Stimulated activated CD4-positive, alpha-beta T cell treated with anti-CD3 and anti-CD28 coated beads, Interleukin-15, amount 100 ng/mL, for 1 hour (primary cell): Measurements from ENCODE around the gene TAF4.
"Not testable (repeated sequence)": the region's sequence is repeated elsewhere in the genome, so short reads cannot be mapped to it uniquely, and the experiment has no call there.

ENCODE experiments used
- DNase-seq, 2 donors: peaks; one replicate each; pipeline ENCODE4 v3.0.0-alpha.2; 2020; ENCODE audit warnings: low read depth in 1 of 2, low spot score in 1 of 2

TAF4 gene

DNA sequence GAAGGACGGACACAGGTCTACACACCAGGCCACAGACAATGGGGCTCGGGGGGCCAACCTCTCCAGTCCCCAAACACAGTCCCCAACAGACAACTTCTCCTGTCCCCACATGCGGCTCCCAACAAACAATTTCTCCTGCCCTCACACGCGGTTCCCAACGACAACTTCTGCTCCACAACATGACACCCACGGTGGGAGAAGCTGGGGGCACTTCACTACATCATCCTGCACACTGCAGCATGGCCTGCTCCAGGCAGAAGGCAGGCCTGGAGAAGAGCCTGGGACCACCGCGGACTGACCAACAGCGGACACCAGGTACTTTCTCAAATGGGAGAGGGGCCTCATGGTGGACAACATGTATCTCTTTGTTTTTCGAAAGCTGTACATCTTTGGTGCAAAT lies 6.7 kb downstream of the TAF4 start:
- no peak for DNase-seq

DNA sequence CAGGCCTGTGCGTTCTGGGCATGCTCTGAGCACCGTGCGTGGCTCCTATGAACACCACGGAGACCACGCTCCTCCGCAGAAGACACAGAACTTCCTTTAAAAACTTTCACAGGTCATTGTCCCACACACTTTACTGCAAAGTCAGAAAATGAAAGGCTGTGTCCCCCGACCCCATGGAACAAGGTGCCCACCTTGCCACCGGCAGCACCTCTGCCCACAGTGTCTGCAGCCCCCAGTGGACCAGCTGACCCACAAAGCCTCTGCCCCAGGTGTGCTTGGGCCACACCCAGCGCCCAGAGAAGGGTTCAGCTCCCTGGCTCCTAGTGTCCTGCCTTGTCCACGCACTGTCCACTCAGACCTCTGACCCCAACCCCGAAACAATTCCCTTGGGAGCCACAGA lies 8.7 kb downstream of the TAF4 start:
- DNase-seq: no peak

DNA sequence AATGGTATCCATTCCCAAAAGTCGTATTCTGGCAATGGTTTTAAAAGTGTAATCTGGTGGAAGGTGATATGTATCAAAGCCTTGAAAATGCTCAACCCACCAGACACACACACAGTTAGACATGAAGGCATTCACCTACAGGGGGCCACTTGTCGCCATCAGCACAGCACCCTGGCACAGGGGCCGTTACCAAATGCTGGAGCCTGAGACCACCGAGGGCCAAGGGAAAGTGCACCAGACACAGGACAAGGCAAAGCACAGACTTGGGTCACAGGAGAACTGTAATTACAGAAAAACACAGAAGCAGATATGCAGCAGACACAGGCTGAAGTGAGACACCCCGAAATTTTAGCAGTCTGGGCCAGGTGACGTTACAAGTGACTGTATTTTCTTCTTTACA lies 9.3 kb downstream of the TAF4 start:
- no peak for DNase-seq

DNA sequence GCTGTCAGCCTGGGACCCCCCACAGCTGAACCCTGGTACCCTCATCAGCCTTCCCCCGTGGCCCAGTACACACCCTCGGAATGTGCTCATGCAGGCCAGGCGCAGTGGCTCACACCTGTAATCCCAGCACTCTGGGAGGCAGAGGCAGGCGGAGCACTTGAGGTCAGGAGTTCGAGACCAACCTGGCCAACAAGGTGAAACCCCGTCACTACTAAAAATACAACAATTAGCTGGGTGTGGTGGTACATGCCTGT lies 9.9 kb downstream of the TAF4 start:
- not testable (repeated sequence) for DNase-seq

DNA sequence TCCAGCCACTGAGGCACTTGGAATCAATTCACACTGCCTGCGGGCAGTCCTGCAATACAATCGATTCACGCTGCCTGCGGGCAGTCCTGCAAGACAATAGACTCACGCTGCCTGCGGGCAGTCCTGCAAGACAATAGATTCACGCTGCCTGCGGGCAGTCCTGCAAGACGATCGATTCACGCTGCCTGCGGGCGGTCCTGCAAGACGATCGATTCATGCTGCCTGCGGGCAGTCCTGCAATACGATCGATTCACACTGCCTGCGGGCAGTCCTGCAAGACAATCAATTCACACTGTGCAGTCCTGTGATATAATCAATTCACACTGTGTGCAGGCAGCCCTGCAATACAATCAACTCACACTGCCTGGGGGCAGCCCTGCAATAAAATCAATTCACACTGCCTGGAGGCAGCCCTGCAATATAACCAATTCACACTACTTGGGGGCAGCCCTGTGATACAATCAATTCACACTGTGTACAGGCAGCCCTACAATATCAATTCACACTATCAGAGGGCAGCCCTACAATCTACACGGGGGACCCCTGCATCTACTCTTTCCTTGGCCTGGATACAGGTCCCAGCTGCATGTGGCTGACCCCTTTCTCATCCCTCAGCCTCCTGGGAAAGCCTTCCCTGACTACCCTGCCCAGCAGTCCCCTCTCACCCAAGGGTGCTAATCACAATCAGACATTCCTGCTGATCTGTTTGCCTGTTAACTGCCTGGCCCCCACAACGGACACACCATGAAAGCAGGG lies 10.4 kb downstream of the TAF4 start:
- DNase-seq: no peak

DNA sequence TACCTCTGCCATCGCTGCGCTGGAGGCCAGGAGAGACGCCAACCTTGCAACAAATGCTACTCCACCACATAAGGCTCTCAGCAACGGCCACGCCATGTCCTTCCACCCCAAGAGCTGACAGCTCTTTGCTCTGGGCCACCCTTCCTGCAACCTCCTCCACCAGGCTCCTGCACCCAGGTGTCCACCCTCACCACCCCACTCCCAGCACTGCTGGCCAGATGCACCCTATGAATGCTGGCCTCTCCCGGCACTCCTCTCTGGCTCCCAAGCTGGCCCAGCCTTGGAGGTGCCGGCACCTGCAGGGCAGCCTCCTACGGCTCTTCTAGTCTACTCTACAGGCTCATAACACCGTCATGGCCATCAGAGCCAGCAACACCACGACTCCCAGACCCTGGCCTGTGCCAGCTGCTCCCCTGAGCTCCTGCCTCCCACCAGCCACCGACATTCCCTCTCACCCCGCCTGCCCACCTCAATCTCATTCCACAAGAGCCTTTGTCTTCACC lies 11.2 kb downstream of the TAF4 start:
- no peak for DNase-seq

DNA sequence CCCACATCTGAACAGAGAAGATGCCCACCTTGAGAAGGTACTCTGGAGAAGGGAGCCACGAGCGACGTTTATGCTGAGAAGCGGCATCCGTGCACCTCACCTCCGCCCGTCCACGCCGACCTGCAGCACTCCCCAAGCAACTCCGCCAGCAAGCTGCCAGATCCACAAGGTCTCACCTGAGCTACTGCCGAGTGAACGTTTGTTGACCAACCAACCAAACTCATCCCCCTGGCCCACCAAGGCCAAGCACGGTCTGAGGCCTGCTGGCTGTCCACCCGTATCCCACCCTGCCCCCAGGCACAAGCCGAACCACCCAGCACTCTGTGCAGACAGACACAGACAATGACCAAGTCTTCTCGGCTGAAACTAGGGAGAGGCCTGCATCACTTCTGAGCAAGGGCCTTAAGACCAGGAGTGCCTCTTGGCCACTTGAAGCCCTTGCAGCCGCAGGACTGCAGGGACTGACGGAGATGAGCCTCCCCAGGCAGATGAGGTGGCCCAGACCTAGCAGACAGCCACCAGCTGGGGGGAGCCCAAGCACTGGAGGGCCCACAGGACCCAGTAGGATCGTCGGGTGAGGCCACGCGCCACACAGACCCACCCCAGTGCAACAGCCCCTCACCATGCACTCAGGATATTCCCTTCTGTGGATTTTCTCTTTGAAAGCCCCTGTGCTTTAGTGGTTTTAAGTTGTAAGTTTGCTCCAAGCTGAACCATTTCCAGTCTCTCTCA lies 12.1 kb downstream of the TAF4 start:
- no peak for DNase-seq

DNA sequence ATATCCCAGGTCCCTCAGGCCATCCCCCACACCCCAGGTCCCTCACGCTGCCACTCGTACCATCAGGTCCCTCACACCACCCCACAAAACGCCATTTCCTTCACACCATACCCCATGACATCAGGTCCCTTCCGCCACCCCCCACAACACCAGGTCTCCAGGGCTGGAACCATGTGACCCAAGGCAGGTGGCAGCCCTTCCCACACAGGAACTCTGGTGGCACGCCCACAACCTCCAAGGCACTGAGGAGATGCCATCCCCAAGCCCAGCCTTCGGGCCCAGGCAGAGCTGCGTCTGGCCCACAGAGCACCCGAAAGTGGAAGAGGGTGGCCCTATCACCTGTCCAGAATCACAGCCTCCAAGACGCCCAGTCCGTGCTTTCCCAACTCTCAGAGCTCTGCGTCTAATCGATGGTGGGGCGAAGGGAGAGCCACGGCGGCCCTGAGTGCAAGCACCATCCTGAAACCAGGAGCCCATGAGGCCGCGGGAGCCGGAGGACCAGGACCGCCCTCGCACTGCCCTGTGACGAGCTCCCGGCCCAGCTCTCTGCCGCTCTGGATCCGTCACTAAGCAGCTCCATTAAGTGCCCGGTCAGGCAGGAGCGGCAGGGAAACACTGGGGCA lies 12.7 kb downstream of the TAF4 start:
- DNase-seq: no peak

DNA sequence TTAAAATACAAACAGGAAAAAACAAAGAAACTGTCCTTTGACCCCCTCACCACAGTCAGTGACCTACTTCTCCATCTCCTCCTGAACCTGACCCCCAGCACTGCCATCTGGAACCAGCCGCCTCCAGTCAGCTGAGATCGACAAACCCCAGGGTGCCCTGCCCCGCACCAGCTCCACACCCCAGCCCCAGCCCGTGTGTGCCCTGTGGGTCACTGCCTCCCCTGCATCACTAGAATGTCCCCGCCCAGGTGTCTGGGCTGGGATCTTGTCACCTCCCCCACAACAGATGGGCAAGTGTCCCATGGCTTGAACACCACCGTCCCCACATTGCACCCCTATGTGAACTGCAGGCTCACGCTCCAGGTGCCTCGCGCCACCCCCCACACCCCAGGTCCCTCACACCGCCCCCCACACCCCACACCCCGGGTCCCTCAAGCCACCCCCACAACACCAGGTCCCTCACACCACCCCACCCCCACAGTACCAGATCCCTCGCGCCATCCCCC lies 13.3 kb downstream of the TAF4 start:
- DNase-seq: no peak

DNA sequence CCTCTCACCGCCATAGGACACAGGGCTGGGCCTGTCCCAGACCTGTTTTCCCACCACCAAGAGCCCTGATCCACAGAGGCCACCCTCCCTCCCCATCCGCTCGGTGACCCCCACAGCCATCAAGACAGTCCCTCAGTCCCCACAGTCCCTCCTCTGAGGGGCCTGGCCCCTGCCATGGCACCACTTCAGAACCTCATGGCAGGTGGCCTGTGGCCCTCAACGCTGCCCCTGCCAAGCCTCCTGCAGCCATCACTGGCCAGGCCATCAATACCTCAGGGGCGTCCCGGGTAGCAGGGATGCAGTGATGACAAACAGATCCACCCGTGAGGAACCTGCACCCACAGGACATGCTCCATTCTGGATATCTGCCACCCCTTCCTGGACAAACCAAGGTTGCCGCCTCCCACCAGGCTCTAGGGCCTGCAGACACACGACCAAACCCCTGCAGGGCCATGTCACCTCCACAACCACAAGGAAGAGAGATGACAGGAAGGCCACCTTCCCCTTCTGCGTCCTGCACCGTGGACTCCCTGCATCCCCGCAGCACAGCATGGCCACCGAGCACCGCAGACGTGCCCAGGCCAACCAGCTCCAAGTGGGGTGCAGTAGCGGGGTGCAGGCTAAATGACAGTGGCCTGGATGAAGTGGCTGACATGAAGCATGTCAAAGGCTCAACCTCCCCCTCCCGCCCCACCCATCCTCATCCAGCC lies 14.0 kb downstream of the TAF4 start:
- DNase-seq: no peak

DNA sequence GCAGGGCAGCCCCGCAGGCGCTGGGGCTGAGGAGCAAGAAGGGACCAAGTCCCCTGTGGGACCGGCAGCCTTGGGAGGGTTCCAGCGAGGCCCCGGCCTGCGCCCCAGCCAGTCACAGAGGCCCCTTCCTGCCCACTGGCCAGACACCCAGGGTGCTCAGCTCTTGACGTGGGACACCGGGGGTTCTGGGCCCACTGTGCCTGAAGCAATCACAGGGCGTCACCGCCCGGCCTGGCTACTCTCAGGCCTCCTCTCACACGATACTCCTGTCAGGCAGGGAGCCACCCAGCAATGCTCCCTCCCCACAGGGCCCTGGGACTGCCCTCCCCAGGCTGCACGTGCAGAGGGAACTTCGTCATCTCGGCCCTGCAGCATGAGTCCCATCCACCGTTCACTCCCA lies 14.5 kb downstream of the TAF4 start:
- no peak for DNase-seq

DNA sequence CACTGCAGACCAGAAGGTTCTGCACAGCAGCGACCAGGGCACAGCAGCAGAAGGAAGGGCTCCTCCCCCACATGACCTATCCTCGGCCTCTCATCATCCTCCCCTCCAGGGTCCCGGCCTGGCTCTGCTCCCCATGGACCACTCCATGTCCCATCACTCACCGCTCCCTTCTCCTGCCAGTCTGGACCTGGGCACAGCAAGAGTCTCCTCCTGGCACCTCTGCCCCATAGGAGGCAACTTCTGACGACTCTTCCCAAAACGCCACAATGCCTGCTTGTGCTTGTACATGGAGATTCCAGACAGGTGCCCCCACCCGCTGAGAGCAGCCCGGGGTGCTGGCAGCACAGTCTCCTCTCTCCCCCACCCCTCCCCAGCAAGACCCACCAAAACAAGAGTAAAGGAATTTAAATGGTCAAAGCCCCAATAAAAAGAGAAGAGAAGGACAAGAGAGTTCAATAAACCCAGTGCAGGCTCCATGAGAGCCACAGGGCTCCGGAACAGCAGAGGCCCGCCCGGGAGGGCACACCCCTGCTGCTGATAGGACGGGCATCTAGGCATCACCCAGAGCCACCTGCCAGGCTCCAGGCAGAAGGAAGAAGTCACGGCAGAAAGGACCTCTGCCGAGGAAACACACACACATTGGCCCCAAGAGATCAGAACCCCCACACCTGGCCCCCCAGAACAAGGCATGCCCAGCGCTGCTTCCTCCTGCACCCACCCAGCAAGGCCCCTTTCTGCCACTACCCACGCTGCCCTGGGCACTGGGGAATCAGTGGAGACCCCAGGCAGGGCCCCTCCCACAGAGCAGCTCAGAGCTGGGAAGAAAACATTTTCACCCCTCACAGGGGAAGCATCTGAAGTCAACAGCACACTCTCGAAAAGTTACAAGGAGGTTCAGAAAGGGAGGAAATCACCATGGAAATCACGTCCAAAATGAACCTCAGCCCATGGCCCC lies 15.2 kb downstream of the TAF4 start:
- DNase-seq: no peak

DNA sequence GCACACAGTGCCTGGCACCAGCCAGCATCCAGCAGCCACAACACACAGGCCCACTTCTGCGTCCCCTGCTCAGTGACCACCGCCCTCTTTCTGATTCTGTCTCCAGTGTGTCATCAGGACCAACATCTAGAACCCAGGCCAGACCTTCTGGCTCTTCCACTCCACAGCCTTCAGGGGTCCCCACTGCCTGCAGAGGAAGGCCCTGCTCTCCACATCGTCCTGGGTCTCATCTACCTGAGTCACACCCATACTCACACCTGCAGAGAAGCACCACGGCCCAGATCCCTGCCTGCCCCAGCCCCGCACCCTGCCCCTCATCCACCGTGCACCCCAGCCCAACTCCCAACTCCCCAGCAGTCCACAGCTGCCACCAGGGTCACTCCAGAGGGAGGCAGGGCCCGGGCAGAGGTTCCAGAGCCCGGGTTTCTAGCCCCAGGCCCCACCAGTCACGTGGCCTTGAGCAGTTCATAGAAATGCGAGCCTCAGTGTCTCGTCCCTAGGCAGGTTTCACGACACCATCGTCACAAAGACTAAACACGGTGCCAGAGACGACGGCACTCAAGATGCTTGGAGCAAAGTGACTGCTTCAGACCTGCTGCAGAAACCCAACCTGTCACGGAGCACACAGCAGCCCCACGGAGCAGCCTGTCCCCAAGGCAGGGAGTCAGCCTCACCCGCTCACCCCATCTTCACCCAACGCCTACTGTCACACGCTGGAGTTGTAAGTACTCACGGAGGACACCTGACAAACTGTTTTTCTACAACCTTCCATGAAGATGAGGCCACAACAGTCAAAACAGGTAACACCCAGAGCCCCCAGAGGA lies 16.1 kb downstream of the TAF4 start:
- no peak for DNase-seq

DNA sequence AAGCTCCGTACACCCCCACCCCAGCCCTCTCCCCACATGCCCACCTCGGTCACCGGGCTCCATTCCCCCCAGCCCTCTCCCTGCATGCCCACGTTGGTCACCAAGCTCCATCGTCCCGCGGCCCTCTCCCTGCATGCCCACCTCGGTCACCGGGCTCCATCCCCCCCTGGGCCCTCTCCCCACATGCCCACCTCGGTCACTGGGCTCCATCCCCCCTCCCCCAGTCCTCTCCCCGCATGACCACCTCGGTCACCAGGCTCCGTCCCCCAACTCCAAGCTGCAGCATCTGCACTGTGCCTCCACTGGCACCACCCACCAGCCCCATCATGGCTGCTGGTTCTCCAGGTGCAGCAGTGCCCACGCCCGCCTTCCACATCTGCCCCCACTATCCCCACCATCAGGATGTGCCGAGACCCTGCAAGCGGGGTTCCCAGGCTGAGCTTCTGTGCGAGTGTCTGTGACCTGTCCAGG lies 16.8 kb downstream of the TAF4 start:
- no peak for DNase-seq

DNA sequence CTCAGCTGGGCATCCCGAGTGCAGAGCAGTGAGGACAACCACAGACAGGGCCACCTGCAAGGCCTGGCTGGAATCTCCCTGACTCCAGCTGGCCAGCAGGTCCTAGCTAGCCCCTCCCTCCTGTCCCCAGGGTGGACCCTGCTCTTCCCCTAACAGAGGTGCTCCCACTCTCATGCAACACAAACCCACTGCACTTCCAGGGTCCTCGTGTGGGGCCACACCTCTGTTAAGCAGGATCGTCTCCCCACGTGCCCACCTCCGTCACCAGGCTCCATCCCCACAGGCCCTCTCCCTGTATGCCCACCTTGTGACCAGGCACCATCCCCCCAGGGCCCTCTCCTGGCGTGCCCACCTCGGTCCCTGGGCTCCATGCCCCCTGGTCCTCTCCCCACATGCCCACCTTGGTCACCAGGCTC lies 17.3 kb downstream of the TAF4 start:
- no peak for DNase-seq

DNA sequence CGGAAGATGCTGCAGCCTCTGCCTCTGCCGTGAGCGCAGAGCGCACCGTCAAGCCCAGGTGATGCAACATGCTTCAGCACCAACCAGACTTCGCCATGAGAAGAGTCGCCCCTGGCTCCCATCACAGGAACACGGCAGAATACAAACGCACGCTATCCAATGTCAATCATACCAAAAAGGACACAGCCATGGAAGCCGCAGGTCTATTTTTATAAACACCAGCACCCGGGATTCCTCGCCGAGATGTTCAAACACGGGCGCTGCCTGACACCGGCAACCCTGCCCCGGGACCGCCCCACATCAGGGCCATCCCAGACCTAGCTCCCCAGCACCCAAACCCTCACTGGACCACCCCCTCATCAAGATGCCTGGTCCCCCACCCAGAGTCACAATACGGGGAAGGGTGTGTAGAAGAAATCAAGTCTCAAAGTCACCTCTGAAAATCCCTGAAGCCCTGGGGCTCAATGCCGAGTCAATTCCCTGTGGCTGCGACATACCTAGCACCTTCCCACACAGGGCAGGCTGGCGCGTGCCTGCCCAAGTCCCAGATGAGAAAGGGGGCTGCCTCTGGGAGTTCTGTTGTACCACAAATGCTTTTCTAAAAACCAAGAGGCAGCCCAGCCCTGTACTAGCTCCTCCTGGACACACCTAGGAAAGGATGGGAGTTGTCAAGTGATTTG lies 17.9 kb downstream of the TAF4 start:
- no peak for DNase-seq

DNA sequence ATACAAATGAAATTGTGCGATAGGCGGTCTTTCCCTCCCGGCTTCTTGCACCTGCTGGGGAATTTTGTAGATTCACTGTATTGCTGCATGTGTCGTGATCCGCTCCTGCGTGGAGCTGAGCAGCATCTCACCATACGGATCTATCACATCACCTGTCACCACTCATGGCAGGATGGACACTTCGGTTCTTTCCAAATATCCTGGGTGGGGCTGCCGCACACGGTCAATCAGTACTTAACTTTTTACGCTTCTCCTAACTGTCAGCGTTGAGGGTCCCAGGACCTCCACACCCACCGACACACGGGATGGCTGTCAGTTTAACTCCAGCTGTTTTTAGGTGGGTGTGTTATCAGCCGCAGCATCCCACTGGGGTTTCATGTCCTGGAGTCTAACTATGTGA lies 19.2 kb downstream of the TAF4 start:
- no peak for DNase-seq

DNA sequence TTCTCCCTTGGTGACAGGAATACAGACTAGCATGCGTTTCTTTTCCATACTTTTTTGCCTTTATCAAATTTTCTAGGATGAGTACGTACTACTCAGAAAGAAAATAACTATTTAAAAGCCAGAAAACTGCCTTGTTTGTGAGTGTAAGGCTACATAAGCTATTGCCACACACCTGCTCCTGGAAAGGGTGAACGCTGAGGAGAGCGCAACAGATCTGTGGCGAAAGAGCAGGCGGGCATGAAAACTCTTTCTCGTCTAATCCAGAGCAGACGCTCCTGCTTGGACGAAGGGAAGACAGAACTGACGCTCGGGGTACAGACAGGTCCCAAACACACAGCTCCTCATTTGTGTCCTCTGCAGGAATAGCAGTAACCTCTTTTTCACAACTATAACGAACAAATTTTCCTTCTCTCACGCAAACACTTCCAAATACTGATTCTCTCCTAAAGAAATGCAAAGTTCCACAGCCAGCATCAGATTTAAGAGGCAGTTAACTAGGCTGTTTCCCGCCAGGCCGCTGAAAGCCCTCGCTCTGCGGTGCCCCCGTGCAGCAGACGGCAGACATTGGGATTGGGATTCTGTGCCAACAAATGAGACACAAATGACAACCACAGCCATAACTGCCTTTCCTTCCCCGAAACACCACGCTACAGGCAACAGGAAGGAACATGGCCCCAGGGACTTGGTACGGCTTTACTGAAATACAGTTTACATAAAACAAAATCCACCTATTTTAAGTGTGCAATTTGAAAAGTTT lies 20.0 kb downstream of the TAF4 start:
- DNase-seq: no peak
